Muscle layer of colon (tissue), 2 donors: ENCODE data around the gene UBXN4.
"Not testable (repeated sequence)": the region's sequence is repeated elsewhere in the genome, so short reads cannot be mapped to it uniquely, and the experiment has no call there.

Experiments used
- H3K27ac ChIP-seq: one replicate; pipeline ENCODE4 v1.7.0; 2013; ENCODE audit warnings: low read depth, mild to moderate bottlenecking, low read length, moderate library complexity
- H3K27me3 ChIP-seq, 2 donors: one replicate each; pipeline ENCODE4 v1.7.0; 2013; ENCODE audit warnings: low read length in 2 of 2, mild to moderate bottlenecking in 2 of 2; ENCODE audit not compliant: insufficient read depth in 2 of 2, control insufficient read depth in 1 of 2
- H3K36me3 ChIP-seq: one replicate; pipeline ENCODE4 v1.7.0; 2013; ENCODE audit warnings: mild to moderate bottlenecking, low read length; ENCODE audit not compliant: insufficient read depth
- H3K4me1 ChIP-seq: one replicate; pipeline ENCODE4 v1.7.0; 2013; ENCODE audit warnings: mild to moderate bottlenecking, low read length; ENCODE audit not compliant: insufficient read depth
- H3K4me3 ChIP-seq, 2 donors: one replicate each; pipeline ENCODE4 v1.7.0; 2013; ENCODE audit warnings: low read length in 2 of 2, low read depth in 1 of 2, mild to moderate bottlenecking in 1 of 2, moderate library complexity in 1 of 2
- H3K9ac ChIP-seq: one replicate; pipeline ENCODE4 v1.7.0; 2013; ENCODE audit warnings: low read length
- H3K9me3 ChIP-seq: one replicate; pipeline ENCODE4 v1.7.0; 2013; ENCODE audit warnings: mild to moderate bottlenecking, low read length
- donor health status: abdominal sarcoma.
- donor health status: Adenocarcinoma of cecum.

Gene UBXN4

DNA sequence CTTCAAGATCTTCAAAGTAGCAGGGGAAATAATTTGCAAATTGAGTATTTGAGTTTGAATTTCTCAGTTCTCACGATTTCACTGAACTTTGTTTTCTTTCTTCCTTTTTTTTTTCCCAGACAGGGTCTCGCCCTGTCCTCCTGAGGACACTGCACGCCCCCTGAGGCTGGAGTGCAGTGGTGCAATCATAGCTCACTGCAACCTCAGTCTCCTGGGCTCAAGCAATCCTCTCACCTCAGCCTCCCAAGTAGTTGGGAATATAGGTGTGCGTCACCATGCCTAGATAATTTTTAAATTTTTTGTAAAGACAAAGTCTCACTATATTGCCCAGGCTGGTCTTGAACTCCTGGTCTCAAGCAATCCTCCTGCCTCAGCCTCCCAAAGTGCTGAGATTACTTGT is 54.0 kb downstream of the UBXN4 start:
- H3K9me3 ChIP-seq, H3K4me3 ChIP-seq, H3K4me1 ChIP-seq: not testable (repeated sequence)

DNA sequence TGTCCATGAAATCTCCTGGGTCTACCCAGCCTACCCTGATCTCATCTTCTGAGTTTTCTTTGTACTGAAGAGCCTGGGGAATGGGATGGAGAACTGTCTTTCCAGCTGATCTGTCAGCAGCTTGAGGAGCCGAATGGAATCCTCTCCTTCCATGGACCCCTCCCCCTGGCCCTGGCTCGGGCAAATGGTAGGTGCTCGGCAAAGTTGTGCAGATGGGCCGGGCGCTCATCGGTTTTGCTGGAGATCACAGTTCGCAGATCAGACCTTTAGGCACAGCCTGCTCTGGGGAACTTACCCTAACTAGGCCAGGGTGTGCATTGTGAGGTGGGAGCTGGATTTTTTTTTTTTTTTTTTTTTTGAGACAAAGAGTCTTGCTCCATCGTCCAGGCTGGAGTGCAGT is 55.0 kb downstream of the UBXN4 start:
- Histone ChIP-seq H3K9ac (no peak overlapping the region), H3K36me3 (no peaks in the 10 kb centered on the region), H3K27me3 (no peaks in the 10 kb centered on the region), H3K9me3 (no peaks in the 10 kb centered on the region), H3K4me3 (no peak overlapping the region), H3K27ac (no peak overlapping the region), H3K4me1 (no peaks in the 10 kb centered on the region)

More for the DNA sequence above, 54.0 kb downstream of the UBXN4 start:
- not testable (repeated sequence) for H3K27ac ChIP-seq, H3K27me3 ChIP-seq, H3K36me3 ChIP-seq, H3K9ac ChIP-seq

DNA sequence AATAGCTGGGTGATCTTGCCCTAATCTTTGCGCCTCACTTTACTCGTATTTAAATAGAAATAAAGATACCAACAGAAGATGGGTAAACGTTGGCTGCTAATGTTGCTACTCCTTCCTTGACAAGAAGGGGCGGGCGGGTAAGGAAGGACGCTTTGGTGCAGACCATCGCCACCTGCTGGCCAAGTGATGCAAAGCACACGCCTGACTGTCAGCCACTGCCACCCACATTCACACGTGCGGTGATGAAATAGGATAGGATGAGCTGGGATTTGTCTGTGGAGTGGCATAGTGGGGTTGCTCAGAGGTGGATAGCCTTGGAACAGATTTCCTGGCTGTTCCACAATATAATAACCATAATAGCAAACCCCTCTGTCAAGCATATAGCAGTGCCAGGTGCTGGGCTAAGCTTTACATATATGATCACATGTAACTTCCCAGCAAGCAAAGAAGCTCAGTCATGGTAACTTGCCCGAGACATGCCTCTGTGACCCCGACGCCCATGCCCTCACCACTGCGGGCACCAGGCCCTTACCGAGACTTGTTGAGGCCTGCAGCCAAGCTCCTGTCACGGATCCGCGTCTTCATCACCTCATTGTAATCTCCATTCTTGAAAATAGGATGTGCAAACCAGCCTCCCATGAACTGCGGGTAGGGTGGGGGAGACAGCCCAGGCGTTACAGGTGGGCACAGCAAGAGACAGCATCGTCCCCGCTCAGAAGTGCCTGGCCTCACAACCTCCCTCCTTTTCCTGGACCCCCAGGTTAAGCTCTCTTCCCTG is 56.0 kb downstream of the UBXN4 start:
- Histone ChIP-seq H3K27me3 (no peaks in the 10 kb centered on the region), H3K27ac (no peak overlapping the region), H3K36me3 (no peaks in the 10 kb centered on the region), H3K4me3 (no peak overlapping the region), H3K9me3 (no peaks in the 10 kb centered on the region), H3K9ac (no peak overlapping the region), H3K4me1 (no peaks in the 10 kb centered on the region)

DNA sequence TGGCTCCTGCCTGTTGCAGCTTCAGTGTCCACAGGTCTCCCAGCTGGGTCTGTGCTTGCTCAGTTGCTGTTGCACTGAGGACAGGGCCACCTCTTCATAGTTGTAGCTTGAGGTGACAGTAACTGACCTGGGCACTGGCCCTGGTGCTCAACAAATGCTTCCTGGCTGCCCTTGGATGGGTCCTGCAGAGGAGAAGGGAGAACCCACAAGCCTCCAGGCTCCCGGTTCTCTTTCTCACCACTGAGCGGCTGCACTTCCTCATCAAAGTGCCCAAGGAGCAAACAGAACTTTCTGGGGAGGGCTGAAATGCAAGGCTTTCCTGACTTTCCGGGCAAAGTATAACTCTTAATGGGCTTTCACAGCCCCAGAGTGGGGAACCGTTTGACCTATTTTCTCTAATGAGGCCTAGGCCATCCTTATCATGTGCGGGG is 56.6 kb downstream of the UBXN4 start:
- Histone ChIP-seq H3K4me1 (no peaks in the 10 kb centered on the region), H3K27me3 (no peaks in the 10 kb centered on the region), H3K9me3 (no peaks in the 10 kb centered on the region), H3K9ac (no peak overlapping the region), H3K27ac (no peak overlapping the region), H3K36me3 (no peaks in the 10 kb centered on the region), H3K4me3 (no peak overlapping the region)

DNA sequence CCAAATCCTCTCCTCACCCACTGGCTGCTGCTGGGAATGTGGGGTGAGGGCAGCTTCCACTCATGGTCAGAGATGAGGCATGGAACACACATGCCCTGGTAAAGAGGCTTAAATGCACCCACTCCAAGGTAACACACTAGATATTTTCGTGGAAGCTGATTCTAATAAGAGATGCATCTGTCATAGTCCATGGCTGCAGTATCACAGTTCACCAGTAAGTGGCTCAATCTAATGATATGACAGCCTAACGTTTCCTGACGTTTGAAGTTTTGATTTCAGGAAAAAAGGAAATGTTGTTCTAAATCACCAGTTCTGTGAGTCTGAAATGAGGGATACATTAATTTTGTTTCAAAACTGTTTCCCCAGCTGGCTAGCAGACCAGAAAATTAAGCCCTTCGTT is 57.1 kb downstream of the UBXN4 start:
- no peaks in the 10 kb centered on the region for H3K9me3 ChIP-seq
- no peaks in the 10 kb centered on the region for H3K36me3 ChIP-seq
- no peaks in the 10 kb centered on the region for H3K4me1 ChIP-seq
- no peak overlapping the region for H3K9ac ChIP-seq
- H3K27me3 ChIP-seq, result no peaks in the 10 kb centered on the region
- H3K4me3 ChIP-seq, result no peak overlapping the region
- no peak overlapping the region for H3K27ac ChIP-seq

DNA sequence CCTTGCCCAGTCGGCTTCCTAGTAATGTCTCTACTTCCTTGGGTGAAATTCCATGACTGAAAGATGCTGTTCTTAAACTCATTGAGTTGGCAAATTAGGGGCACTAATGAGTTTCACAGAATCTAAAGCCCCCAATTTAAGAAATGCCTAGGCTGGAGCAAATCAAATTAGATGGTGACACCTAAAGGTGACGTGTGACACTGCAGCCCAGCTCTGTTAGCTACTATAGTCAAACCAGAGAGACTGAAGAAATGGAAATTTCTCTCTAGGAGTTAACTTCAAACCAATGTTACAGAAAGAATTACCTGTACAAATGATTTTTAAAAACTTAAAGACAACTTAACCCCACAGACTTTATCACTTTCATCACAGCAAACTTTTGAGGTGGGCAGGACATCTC is 58.1 kb downstream of the UBXN4 start:
- Histone ChIP-seq H3K4me3 (no peak overlapping the region), H3K9me3 (no peaks in the 10 kb centered on the region), H3K36me3 (no peaks in the 10 kb centered on the region), H3K27ac (no peak overlapping the region), H3K27me3 (no peaks in the 10 kb centered on the region), H3K9ac (no peak overlapping the region), H3K4me1 (no peaks in the 10 kb centered on the region)

DNA sequence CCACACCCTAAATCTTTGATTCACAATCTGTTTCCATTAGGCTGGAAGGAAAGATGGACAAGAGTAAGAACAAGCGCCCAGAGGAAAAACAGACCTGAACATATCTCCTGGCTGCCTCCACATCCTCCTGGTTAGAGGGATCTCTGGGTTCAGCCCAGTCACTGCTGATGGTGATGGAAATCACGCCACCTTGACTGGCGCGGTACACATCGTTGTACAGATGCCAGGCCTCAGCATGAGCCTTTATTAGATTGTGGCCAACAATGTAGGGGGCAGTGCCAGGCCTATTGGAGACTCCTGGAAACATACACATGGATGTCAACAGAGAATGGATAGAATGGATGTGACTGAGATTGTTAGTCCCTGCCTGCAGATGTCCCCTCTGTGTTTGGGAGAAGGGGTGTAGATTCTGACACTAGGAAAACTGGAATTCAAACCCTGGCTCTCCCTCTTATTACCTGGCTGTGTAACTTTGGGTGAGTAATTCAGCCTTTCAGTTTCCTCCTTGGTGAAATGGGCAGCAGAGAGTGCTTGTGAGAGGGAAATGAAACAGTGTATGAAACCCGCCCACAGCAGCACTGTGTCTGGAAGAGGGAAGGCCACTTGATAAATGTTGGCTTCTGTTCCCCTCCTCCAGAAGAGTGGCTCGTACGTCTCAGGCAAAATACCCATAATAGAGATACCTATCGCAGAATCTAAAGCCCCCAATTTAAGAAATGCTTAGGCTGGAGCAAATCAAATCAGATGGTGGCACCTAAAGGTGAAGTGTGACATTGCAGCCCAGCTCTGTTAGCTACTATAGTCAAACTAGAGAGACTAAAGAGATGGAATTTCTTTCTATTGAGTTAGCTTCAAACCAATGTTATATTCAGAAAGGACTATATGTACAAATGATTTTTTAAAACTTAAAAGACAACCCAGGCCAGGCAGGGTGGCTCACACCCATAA is 59.1 kb downstream of the UBXN4 start:
- Histone ChIP-seq H3K9ac (no peak overlapping the region), H3K27ac (no peak overlapping the region), H3K36me3 (no peaks in the 10 kb centered on the region), H3K4me1 (no peaks in the 10 kb centered on the region), H3K4me3 (no peak overlapping the region), H3K9me3 (no peaks in the 10 kb centered on the region), H3K27me3 (no peaks in the 10 kb centered on the region)

DNA sequence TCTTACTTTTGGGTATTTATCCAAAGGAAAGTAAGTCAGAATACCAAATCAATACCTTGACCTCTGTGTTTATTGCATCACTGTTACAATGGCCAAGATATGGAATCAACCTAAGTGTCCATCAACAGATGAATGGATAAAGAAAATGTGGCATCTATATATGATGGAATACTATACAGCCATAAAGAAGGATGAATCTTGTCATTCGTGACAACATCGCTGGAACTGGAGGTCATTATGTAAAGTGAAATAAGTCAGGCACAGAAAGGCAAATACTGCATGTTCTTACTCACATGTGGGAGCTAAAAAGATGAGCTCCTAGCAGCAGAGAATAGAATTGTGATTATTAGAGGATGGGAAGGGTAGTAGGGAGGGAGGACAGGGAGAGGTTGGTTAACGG is 60.7 kb downstream of the UBXN4 start:
- Histone ChIP-seq H3K27me3 (no peaks in the 10 kb centered on the region), H3K4me1 (no peaks in the 10 kb centered on the region), H3K36me3 (no peaks in the 10 kb centered on the region), H3K4me3 (no peak overlapping the region), H3K9me3 (no peaks in the 10 kb centered on the region), H3K9ac (no peak overlapping the region), H3K27ac (no peak overlapping the region)

DNA sequence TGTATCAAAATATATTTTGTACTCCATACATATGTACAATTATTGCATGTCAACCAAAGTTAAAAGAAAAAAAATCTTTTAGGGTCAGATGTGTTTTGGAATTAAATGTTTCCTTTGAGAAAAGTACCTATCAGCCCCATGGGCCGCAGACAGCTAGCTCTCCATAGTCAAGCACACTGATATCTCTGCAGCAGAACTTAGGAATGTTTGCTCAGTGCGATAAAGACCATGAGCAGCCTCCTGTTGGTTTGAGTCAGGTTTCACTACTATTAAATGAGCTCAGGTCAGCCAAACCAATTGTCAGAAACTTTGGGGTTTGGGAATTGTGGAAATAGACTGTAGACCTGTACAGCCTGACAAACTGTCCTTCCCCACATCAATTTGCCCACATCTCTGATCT is 61.6 kb downstream of the UBXN4 start:
- Histone ChIP-seq H3K4me1 (no peaks in the 10 kb centered on the region), H3K9ac (no peak overlapping the region), H3K27me3 (no peaks in the 10 kb centered on the region), H3K27ac (no peak overlapping the region), H3K36me3 (no peaks in the 10 kb centered on the region), H3K4me3 (no peak overlapping the region), H3K9me3 (no peaks in the 10 kb centered on the region)

DNA sequence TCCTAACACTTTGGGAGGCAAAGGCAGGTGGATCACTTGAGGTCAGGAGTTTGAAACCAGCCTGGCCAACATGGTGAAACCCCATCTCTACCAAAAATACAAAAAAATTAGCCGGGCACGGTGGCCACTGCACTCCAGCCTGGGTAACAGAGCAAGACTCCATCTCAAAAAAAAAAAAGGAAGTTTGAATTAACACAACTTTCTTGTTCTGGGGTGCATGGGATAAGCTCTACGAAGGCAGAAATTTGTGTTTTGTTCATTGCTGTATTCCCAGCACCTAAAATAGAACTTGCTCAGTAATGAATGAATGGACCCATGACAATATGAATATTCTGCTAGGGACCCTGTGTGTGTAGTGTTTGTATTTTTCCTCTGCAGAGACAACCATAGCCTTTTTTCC is 66.2 kb downstream of the UBXN4 start:
- H3K9me3 ChIP-seq, H3K27ac ChIP-seq, H3K4me3 ChIP-seq, H3K36me3 ChIP-seq, H3K27me3 ChIP-seq, H3K4me1 ChIP-seq, H3K9ac ChIP-seq: not testable (repeated sequence)

DNA sequence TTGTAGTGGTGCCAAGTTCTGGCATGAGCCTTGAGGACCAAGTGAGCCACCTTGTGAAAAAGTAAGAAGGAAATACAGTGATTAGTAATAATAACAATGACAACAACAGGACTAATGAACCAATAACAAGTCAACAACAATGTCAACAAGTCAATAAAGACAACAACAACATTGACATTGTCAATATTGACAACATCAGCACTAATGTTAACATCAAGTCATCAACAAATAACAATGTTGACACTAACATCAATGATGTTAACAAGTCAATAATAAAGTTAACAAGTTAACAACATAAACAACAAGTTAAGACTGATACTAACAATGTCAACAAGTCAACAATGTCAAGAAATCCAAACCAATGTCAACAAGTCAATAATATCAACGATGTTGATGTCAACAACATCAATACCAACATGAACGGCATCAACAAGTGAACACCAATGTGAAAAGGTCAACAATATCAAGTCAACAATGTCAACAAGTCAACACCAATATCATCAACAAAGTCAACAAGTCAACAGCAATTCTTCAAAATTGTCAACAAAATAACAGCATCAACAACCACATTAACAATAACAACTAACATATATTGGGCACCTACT is 71.4 kb downstream of the UBXN4 start:
- Histone ChIP-seq H3K27ac (no peak overlapping the region), H3K36me3 (no peaks in the 10 kb centered on the region), H3K9ac (no peak overlapping the region), H3K9me3 (no peaks in the 10 kb centered on the region), H3K4me1 (no peaks in the 10 kb centered on the region), H3K27me3 (no peaks in the 10 kb centered on the region), H3K4me3 (no peak overlapping the region)
